Activated T-cell treated with anti-CD3 and anti-CD28 coated beads for 48 hours (primary cell): ENCODE data around the gene ERN1.

ENCODE experiments used
- DNase-seq: peaks from one replicate; pipeline ENCODE4 v3.0.0-alpha.2; 2020; ENCODE audit warnings: low read depth

The ERN1 gene

DNA sequence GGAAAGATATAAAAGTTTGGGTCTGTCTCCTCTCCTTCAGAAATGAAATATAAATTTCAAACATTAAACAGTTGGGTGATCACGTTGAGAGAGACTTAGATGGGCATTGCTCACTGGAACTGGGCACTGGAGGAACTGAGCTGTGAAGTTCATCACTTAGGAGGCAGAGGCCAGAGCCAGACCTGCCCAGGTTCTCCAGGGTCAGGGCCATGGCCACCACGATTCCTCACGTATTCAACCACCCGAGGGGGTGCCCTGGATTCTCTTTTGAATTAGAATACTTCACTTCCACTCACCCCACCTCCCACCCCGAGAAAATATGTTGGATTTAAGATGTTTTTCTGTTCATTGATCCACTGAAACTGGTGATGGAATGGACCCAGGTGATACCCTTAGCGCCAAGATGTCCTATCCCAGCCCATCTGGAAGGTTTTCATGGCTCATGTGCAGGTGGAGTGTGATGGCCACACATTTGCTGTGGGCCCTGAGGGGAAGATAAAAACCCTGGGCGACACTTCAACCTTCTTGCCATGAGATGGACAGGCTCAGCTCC, 125.7 kb downstream of the ERN1 start:
- DNase-seq, result no peak

DNA sequence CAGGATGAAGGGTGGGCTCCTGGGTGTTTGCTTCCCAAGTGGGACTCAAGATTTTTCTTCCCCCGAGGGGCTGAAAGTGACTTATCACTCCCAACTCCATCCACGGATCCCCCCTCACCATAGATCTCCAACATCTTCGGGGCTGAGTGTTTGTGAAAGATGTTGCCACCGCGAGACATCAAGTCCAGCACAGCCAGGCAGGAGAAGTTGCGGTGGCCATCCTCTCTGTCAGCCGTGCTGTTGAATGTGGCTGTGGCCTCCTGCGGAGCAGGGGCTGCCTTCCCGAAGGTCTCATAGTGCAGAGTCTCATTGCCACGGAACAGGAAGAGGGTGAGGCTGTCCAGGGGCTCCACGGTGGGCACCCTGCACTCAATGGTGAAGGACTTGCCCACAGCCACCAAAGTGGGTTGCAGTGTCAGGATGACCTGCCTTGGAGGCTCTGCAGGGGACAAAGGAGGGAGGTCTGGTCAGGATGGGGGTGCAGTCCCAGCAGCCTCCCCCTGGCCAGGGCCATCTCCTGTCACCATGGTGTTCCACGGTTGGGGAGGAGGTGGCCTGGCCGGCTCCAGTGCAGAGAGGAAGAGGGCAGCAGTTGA, 126.3 kb downstream of the ERN1 start:
- no peak for DNase-seq

DNA sequence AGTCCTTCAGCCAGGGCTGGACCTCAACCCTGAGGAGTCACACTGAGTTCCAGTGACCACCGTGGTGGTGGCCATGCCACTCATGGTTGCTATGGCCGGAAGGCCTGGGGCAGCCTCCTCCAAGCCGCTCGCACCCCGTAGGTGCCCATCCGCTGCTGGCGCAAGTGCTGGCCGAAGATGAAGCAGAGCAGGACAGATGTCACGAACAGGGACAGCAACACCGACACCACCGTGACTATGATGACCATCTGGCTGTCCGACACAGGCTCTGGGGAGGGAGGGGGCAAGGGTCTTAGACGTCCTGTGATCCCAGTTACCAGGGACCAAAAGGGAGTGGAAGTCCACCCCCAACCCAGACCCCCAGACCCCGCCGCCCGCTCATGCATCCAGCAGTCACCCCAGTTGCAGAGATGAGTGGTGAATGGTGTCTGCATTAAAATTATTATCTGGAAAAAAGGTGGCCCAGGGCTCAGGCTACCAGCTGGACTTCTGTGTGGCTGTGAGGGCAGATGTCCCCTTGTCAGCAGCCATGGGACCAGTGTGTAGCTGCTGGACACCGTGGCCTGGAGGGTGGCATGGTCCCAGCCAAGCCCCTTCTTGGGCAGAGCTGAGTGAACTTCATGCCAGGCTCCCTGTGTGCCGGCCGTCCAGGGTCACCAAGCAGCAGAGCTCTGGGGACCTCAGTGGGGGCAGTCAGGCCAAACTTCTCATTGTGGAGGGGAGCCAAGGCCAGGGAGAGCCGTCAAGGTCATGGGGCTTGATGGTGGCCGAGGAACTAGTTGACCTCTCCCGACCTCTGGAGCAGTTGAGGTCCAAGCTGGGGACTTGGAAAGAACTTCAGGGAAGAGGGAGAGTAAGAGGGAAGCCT, 127.1 kb downstream of the ERN1 start:
- DNase-seq, result no peak

DNA sequence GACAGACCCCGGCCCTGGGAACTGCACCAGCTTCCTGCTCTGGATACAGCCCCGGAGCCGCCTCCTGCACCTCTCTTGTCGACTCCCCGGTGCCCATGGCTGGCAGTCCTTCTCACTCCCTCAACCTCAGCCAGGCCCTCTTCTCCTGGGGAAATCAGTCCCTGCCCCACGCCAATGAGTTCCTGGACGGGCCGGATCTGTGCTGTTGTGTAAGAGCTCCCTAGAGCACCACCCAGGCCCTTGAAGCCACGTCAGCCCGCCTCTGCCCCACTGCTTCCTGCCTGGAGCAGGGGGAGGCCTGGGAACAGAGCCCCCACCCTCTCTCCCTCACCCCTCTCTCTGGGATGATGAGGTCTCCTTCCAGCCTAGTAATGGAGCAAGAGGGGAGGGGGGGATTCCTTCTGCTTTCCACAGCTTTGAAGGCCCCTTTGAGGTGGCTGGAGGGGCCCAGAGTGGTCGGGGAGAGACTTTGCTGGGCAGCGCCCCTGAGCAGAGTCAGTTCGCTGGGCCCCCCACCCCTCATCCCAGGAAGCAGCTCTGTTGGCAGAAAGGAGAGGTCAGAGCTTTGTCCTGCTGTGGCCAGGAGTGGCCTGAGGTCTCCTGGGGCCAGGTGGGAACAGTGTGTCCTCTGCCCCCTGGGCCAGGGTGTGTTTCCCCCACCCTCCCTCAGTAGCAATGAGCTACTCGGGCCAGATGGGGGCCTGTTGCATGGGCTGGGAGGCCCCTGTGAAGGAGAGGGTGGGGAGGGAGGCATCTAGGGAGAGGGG, 128.0 kb downstream of the ERN1 start:
- no peak for DNase-seq

DNA sequence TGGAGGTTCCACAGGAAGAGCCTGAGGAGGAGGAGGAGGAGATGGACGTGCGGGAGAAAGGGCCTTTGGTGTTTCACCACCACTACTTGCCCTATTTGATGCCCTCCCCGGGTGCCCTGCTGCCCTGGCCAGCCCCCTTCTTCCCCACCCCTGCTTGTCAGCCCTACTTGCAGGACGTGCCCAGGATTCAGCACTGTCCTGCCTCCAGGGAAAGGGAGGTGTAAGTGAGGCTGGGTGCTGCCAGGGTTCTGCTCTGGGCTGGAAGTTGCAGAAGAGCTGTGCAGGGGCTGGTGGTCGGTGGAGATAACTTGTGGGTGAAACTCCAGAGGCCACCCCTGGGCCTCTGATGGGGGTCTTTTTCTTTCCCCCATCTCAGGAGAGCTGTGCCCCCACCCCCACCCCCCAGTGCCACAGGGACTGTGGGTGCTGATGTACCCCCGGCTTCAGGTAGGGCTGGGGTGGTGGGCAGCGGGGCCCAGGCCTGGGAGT, 128.8 kb downstream of the ERN1 start:
- no peak for DNase-seq

DNA sequence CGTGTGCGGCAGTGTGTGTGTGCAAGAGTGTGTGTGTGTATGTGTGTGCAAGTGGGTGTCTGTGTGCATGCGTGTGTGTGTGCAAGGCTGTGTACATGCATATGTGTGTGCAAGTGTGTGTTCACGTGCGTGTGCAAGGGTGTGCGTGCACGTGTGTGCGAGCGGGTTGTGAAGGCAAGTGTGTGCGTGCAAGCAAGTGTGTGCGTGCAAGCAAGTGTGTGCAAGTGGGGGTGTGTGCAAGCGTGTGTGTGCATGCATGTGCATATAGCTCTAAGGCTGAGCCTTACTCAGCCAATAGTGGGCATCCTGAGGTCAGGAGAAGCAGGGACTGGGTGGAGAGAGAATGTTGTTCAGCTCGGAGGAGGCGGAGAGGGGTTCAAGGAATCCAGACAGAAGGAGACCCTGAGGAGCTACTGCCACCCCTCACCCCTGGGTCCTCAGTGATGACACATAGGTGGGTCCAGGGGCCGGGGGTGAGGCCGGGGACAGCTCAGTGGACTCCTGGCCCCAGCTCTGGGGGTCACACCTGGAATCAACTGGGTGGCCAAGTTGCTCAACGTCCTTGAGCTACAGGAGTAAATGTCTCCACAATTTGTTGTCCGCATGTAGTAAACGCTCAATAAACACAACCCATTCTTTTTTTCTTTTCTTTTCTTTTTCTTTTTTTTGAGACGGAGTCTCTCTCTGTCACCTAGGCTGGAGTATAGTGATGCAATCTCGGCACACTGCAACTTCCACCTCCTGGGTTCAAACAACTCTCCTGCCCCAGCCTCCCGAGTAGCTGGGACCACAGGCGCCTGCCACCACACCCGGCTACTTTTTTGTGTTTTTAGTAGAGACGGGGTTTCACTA, 130.0 kb downstream of the ERN1 start:
- no peak for DNase-seq

DNA sequence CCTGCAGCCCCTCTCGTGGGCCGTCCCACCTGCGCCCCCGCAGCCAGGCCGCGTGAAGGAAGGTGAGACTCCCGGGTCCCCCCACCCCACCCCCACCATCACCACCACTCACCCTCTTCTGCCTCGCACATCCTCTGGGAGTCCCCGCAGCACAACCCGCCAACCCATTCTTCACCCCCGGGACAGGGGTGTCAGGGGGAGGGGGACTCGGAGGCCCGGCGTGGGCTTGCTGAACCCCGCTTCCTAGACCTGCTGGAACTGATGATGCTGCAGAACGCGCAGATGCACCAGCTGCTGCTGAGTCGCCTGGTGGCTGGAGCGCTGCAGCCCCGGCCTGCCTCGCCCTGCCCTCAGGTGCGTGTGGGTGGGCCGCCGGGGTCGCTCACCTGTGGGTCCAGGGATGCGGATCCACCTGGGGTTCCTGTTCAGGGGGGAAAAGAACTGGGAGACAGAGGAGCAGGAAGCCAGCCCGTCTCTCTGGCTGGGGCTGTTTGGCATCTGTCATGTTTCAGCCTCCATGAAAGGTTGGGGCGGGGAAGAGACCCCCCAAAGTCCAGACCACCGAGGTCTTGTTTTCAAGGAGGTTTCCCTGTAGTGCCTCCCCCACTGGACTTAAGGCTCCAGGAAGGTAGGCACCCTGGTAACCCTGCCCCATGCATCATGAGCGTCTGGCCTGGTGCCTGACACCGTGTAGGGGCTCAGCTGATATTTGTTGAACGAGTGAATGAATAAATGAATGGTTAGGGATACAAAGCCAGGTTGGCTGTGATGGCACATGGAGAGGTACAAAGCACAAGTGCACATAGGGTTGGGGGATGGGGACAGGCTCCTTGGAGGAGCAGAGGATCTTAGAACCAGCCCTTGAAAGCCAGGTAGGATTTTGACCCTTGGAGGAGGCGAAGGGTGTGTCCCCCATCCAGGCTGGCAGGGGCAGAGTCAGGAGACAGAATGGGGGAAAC, 130.9 kb downstream of the ERN1 start:
- no peak for DNase-seq

DNA sequence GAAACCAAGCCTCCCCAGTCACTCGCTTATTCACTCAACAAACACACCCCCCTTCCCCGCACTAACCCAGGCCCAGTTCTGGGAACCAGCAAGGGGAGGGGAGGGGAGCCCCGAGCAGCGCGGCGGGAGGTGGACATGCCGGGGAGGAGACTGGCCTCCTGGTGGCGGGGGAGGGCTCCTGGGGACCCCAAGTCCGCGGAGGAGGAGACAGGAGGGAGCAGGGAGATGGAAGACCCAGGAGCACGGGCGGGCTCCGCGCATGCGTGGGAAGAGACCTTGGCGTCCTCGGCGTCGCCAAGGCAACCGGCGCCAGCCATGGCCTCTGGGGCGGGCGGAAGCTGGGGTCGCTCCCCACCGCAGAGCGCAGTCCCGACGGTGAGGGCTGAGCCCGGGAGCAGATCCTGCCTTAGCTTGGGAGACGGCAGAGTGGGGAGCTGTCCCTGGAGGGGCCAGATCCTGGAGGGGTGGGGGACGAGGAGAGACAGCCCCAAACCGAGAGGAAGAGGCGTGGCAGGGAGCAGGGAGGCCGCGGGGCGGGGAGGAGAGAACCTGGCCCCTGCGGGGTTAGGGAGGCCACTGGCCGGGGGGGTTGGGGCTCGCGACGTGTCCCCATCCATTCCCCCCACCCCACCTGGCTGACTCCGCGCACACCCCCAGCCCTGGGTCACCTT, 131.8 kb downstream of the ERN1 start, which contains the start of gene PRR29:
Gene PRR29, plus strand, starts transcription at position 302 of the 671 bp plus-strand sequence. Its CDS starts 14 bp downstream, at position 316.
- peak; percentile 67 for DNase-seq

DNA sequence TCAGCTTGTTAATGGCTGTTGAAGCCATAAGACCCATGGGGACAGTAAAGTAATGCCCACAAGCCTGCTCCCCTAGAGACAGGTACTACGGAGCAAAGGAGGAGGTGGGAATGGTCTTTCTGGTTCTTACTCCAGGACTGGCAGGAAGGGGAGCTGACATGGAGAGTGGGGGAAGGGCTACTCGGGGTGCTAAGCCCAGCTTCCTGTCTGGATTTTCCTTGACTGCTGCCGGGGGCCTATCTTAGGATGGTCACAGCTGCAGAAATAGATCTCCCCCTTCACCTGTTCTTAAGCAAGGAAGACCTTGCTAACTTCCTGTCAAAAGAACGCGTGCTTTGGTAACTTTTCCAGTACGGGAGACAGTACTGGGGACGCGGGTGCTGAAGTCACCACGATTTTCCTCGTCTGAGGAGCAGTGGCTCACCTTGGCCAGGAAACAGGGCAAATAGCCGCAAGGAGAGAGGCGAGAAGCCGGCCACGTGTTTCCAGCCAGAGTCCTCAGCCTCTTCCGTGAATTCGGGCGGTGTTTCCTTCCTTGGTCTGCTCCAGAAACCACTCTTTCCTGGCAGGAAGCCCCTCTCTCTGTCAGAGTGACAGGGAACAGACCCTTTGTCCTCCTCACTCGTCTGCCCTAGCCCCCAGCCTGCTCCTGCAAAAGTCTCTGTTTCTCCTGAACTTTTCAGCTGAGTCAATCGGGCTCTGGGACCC, 132.4 kb downstream of the ERN1 start:
- DNase-seq, result no peak

DNA sequence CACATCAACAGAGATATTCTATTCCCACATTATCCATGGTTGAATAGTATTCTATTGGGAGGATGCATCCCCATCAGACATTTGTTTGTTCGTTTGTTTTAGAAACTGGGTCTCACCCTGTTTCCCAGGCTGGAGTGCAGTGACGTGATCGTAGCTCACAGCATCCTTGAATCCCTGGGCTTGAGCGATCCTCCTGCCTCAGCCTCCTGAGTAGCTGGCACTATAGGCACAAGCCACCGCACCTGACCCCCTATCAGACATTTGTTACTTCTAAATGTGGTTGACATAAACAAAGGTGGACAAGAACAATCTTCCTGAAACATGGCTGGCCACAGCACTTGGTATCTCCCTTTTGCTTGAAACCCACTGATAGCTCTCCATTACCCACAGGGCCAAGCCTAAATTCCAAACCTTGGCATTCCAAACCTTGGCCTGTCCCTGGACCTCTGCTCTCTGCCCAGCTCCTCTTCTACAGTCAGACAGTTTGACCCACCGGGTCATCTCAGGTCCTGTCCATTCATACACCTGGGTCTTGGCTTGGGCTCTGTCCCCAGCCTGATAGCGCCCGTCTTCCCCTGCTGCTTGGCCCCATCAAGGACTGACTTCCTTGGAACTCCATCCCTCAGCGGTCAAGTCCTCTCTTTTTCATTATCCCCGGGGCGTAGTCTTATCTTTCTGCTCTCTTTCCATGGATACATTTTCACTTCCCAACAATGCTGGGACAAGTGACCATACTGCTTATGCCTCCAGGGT, 133.3 kb downstream of the ERN1 start:
- DNase-seq, result no peak

DNA sequence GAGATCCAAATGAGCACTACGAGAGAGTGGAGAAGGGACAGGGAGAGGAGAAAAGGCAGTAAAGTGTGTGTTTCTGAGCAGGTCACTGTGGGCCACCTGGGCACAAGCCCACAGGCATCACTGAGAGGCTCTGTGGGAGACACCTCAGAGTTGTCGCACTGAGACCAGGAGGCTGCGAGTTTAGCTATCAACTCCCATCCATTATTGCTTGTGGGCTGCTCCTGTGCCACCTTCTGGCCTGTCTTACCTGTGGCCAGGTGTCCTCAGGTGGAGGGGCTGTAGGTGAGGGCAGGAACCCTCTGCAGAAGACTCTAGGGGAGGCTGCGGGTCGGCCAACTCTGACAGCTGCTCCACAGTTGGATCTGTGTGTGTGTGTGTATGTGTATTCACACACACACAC, 134.3 kb downstream of the ERN1 start:
- no peak for DNase-seq

DNA sequence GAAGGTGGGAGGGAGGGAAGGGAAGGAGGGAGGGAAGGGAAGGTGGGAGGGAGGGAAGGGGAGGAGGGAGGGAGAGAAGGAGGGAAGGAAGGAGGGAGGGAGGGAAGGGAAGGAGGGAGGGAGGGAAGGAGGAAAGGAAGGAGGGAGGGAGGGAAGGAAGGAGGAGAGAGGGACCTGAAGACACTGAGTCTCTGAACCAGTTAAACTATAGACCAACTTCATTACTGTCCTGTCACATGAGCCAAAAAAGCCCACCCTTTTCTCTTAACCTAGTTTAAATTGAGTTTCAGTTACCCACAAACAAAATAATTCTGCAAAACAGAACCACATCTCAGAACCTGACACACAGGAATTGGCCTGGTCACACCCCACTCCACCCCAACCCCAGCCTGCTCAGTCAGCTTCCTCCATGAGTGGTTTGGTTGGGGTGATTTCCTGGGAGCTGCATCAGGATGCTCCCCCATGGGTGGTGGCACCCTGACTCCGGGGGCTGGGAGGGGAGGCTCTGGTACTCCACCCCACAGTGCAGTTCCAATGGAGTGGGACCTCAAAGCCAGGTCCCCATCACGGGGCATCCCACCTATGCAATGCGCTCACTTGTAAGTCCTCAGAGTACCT, 136.5 kb downstream of the ERN1 start:
- DNase-seq, result no peak

DNA sequence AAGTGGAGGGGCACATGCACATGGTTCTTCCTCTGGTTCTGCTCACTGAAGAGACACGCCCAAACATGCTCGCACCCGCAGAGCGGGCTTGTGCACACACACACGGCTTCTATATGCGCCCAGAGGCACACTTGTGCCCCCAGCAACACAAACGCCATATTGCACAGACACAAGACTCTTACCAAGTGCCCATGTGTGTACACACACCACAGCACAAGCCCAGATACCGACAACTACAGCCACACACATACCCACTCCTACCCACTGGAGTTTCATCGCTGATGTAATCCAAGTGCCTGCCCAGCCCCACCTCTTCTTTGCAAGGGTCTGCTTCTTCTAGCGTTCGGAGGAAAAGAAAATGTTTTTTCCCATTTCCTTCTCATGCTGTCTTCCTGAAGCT, 138.3 kb downstream of the ERN1 start:
- DNase-seq, result no peak

DNA sequence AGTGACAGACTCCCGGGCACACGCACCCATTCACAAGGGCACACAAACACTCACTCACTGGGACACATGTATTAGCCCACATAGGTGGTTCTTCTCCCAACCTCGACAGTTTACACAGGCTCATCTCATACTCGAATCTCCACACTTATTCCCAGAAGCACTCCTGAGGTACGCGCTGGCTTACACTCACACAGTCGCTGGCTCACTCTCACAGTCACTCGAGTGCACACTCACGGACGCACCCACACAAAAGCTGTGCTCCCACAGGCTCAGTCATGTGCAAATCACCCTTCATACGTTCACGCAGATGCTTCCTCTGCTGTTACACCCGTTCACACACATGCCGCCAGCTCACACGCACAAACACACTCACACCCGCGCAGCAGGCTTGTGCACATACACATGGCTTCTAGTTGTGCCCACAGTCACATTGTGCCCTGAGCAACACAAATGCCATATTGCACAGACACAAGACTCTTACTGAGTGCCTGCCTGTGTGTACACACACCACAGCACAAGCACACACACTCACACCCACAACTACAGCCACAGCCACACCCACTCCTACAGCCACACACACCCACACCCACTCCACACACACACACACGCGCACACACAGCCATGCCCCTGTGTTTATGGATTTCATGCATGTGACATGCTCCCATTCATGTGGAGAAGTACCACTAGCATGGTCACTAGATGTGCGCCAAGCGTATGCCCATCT, 140.2 kb downstream of the ERN1 start:
- DNase-seq, result no peak
